NCI-H2171 (cell line): ENCODE results near the gene MYO9B.
"Not testable (repeated sequence)": the region's sequence is repeated elsewhere in the genome, so short reads cannot be mapped to it uniquely, and the experiment has no call there.

Experiments
- DNase-seq: peaks from one replicate; lab custom pipeline; 2025; lab: John Stamatoyannopoulos, UW

The MYO9B gene

DNA sequence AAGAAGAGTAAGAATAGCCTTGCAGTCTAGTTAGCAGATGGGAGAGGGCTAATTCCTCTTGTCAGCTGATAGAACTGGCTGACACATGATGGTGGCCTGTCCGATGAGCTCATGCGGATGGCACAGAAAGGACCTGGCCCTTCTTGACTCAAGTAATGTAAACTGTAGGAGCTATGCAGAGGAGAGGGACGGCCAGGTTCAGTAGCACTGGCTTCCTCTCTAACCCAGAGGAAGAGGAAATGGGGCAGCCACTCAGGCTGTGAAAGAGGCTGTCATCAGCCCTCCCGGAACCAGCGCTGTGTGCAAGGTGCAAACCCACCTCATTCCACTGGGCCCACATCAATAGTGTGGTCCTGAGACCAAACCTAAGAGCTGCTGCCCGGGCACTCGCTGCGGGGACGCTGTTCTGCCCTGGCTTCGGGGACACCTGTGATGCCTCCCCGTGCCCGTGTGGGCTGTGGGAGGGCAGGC is 108.8 kb downstream of the MYO9B start:
- DNase-seq: no peak

GRCh38 chr19:17185590-17185989 is 110.0 kb downstream of the MYO9B start:
- DNase-seq: no peak

- not testable (repeated sequence) for DNase-seq
These were observed 116.2 kb downstream of the MYO9B start for GRCh38 chr19:17191736-17192135.

DNA sequence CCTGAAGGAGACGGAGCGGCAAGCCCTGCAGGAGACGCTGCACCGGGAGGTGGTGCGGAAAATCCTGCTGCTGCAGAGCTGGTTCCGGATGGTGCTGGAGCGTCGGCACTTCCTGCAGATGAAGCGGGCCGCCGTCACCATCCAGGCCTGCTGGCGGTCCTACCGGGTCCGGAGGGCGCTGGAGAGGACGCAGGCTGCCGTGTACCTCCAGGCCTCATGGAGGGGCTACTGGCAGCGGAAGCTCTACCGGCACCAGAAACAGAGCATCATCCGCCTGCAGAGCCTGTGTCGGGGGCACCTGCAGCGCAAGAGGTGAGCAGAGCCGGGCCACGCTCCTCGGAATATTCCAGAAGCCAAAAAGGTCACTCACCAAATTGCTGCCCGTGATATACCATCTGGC is 117.2 kb downstream of the MYO9B start:
- no peak for DNase-seq

DNA sequence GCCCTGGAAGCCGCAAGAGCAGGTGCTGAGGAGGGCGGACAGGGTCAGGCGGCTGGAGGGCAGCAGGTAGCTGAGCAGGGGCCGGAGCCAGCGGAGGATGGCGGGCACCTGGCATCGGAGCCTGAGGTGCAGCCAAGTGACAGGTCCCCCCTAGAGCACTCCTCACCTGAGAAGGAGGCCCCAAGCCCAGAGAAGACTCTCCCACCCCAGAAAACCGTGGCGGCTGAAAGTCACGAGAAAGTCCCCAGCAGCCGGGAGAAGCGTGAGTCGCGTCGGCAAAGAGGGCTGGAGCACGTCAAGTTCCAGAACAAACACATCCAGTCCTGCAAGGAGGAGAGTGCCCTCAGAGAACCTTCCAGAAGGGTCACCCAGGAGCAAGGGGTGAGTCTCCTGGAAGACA is 119.0 kb downstream of the MYO9B start:
- no peak for DNase-seq

DNA sequence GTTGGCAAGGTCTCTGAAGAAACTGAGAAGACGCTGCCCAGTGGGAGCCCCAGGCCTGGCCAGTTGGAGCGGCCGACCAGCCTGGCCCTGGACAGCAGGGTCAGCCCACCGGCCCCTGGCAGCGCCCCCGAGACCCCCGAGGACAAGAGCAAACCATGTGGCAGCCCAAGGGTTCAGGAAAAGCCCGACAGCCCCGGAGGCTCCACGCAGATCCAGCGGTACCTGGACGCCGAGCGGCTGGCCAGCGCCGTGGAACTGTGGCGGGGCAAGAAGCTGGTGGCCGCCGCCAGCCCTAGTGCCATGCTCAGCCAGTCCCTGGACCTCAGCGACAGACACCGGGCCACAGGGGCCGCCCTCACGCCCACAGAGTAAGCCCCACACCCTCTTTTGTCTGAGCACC is 119.5 kb downstream of the MYO9B start:
- DNase-seq: no peak

- DNase-seq: no peak
These were observed 121.0 kb downstream of the MYO9B start for GRCh38 chr19:17196610-17197009.

- DNase-seq: no peak
These were observed 122.1 kb downstream of the MYO9B start for GRCh38 chr19:17197666-17198065.

DNA sequence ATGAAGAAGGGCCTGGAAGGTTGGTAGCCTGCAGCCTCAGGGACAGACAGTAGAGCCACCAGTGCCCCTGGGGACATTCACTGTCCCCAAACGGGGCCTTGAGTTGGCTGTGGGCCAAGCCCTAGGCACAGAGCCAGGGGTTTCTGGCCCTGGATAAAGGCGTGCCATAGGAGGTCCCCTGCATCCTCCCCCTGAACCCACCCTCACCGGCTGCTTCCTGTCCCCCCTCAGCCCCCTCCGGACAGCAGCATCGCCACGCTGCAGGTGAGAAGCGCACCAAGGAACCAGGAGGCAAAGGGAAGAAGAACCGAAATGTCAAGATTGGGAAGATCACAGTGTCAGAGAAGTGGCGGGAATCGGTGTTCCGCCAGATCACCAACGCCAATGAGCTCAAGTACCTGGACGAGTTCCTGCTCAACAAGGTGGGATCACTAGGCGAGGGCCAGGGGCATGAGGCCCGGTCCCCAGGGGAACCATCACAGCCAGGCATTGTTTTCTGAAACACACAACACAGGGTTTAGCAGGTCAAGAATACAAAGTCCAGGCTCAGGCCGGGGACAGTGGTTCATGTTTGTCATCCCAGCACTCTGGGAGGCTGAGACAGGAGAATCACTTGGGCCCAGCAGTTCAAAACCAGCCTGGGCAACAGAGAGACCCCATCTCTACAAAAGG is 125.0 kb downstream of the MYO9B start:
- DNase-seq: no peak

DNA sequence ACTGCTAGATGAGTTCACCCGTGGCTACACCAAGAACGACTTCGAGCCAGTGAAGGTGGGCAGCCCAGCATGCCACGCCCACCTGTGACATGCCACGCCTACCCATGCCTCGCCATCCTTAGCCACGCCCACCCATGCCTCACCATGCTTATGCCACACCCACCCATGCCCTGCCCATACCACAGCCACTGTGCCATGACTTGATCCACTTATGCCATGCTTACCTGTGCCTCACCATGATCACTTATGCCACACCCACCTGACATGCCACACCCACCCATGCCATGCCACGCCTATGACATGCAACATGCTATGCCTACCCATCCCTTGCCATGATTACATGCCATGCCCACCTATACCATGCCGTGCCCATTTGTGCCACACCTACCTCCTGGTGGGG is 126.7 kb downstream of the MYO9B start:
- DNase-seq: no peak

DNA sequence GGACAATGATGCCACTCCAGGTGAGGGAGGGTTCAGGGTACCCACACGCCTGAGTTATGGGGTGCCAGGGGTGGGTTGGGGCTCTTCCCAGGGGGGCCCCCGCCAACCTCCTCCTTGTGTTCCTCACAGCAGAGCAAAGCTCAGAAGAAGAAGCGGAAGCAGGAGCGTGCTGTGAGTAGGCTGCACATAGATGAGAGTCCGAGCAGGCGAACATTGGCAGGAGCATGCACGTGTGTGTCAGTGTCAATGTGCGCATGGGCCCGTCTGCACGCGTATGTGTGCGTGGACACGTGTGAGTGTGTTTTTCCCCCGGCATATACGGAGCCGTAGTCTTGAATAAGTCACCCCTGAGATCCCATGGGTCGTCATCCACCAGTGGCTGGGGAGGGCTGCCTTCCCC is 127.1 kb downstream of the MYO9B start:
- DNase-seq: no peak

DNA sequence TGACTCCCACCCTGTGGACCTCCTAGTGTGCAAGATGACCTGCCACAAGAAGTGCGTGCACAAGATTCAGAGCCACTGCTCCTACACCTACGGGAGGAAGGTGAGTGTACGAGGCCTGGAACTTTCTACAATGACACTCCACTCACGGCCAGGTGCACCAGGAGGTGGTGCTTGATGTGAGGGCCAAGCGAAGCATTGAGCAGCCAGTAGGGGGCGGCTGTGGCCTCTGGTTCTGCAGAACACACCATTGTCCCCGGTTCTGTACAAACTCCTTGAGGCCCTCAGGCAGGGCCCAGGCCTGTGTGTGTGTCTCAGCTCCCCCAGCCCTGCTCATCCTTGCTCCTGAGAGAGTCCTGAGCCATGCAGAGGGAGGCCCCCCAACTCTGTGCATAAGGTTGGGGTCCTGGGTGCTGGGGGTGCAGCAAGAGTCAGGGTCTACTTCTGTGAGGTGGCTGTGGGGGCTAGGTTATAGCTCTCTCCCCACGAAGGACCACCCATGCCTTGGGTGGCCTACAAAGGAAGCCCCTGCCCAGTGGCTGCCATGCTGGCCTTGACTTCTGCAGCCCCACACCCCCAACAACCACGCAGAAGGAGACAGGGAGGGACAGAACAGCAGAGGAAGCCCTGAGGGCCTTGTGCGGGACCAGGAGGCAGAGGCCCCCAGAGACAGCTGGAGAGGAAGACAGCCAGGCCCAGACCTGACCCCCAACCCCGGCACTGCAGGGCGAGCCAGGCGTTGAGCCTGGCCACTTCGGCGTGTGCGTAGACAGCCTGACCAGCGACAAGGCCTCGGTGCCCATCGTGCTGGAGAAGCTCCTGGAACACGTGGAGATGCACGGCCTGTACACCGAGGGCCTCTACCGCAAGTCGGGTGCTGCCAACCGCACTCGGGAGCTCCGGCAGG is 129.9 kb downstream of the MYO9B start:
- no peak for DNase-seq

DNA sequence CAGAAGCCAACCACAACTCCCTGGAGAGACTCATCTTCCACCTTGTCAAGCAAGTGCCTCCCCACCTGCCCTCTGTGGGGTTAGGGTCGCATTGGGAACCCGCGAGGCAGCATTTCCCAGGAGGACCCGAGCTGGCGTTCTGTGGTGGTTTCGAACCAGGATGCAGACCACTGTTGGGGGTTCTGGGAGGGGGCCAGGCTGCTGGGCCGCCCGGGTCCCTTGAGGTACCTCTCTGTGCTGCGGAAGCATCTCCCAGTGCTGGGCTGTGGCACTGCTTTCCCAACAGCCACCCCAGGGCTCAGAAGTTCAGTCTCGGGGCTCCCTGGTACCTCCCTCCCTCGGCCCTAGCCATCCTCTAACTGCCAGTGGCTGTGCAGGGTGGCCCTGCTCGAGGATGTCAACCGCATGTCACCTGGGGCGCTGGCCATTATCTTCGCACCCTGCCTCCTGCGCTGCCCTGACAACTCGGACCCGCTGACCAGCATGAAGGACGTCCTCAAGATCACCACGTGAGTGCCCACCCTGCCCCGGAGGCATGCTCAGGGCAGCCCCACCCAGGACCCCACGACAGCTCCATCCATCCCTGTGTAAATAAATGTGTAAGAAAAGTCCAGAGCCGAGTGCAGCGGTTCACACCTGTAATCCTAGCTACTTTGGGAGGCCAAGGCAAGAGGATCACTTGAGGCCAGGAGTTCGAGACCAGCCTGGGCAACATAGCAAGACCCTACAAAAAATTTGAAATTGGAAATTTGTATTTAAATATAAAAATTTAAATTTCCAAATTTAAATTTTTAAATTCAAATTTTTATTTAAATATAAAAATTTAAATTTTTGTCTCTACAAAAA is 131.4 kb downstream of the MYO9B start:
- no peak for DNase-seq

GRCh38 chr19:17209126-17210036 is 133.8 kb downstream of the MYO9B start:
- no peak for DNase-seq

DNA sequence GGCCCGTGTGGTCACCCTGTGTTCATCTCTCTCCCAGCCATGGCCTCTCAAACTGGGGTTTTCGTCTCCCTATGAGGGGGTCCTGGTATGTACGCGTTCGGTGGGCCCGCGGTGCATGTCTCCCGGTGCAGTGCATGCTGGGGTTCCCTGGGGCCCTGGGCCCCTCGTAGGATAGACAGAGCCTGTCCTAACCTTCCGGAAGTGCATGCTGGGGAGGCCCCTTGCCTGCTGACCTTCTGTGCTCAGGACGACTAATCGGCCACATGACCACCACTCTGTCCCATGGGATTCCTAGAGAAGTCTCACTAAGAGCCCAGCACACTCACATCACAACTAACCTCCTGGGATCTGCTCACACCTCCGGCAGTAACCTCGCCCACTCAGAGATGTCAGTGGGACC is 134.7 kb downstream of the MYO9B start:
- DNase-seq: no peak

DNA sequence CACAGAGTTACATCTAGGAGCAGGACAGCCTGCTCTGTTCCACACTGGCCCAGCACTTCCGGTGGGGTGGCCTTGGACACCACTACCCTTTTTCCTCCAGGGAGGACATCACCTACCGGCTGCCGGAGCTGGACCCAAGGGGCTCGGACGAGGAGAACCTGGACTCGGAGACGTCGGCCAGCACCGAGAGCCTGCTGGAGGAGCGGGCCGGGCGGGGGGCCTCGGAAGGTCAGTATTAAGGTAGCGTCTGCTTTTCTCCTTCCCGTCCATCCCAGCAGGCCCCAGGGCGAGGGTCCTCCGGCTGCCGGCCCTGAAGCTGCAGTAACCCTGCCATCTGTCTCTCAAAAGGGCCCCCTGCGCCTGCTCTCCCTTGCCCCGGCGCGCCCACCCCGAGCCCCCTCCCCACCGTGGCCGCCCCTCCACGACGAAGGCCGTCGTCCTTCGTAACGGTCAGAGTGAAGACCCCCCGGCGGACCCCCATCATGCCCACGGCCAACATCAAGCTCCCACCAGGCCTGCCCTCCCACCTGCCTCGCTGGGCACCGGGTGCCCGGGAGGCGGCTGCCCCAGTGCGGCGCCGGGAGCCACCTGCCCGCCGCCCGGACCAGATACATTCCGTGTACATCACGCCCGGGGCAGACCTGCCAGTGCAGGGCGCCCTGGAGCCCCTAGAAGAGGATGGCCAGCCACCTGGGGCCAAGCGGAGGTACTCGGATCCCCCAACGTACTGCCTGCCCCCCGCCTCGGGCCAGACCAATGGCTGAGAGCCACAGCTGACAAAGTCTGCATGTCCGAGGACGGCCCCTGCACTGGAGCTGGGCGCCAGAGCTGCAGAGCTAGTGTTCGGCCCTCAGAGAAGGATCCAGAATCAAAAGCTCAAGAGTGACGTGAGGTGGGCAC is 136.2 kb downstream of the MYO9B start:
- DNase-seq: no peak

GRCh38 chr19:17213334-17213733 is 137.8 kb downstream of the MYO9B start:
- DNase-seq: no peak

DNA sequence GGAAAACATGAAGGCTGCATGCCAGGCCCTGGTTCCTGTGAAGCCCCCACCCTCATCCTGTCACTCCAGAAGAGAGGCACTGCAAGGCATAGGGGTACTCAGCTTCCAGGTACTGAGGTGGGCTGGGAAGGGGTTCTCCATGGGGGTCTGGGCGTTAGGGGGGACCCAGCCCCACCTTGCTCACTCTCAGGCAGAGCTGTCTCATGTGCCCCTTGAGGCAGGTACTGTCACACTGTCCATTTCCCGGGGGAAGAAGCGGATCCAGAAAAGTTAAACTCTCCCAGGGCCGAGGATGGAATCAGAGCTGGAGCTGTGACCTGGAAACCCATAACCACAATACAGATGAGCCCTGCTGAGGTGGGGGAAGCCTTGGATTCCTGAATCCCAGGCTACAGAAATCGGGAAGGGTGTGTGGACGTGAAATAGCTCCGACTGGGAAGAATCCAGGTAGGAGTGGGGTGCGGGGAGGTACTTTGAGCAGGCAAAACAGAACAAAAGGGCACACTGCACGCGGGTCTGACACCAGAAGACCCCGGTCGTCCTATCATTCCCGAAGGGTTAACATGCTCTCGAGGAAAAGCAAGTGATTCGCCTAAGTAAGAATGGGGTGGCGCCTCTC is 139.0 kb downstream of the MYO9B start:
- DNase-seq: no peak

DNA sequence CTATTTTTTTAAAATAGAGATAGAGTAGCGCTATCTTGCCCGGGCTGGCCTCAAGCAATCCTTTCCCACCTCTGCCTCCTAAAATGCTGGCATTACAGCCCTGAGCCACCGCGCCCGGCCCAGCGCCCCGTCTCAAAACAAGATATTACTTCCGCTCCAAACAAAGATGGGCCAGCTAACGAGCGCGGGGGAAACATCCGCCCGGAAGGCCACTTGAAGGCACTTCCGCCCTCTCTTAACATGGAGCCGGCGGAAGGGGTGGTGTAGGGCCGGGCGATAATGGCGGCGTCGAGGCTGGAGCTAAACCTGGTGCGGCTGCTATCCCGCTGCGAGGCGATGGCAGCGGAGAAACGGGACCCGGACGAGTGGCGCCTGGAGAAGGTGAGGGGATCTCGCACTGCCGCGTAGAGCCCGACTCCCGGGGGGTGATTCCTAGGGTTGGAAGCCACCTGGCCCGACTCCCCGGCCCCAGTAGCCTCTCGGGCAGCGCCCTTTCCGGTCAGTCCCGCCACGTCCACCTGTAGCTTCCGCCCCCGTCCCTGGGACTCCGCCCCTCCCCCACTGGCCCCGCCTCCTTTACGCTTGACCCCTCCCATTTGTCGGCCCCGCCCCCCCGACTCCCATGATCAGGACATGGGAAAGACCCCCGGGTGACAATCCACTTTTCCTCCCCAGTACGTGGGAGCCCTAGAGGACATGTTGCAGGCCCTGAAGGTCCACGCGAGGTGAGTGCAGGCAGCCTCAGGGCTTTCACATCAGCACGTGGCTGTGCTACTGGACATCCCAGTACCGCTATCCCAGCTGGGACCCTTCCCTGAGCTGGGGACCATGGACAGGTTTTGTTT is 139.8 kb downstream of the MYO9B start, which contains the start of gene USE1:
Gene USE1, plus strand, starts transcription at position 231 of the 845 bp plus-strand sequence. Its CDS starts 49 bp downstream, at position 280.
- DNase-seq: peak; percentile 91
